Neural cell (in vitro differentiated cells): ENCODE data around the gene PTPRD.

Experiments
- CTCF ChIP-seq: fragments of 450-650 bp; IDR thresholded peaks from 2 replicates; pipeline ENCODE4 v1.5.1; 2014; ENCODE audit warnings: antibody characterized with exemption, mild to moderate bottlenecking, moderate library complexity; ENCODE audit not compliant: poor library complexity, severe bottlenecking
- EZH2 ChIP-seq: fragments of 200-600, 300-800 bp; shearing (Covaris generic), sonication (generic); IDR thresholded peaks from 2 replicates; pipeline ENCODE4 v1.6.1; 2014; ENCODE audit warnings: antibody characterized with exemption, low read length, borderline replicate concordance, mild to moderate bottlenecking; ENCODE audit not compliant: insufficient read depth, poor library complexity, severe bottlenecking
- POLR2AphosphoS5 ChIP-seq: IDR thresholded peaks from 2 replicates; pipeline ENCODE4 v1.6.1; 2012
- REST ChIP-seq: IDR thresholded peaks from 2 replicates; pipeline ENCODE4 v1.6.1; 2012; ENCODE audit warnings: borderline replicate concordance
- SMC3 ChIP-seq: fragments of 450-650 bp; conservative IDR thresholded peaks from 2 replicates; pipeline ENCODE4 v1.6.1; 2014; ENCODE audit warnings: antibody characterized with exemption, mild to moderate bottlenecking, moderate library complexity; ENCODE audit not compliant: poor library complexity

- TF ChIP-seq CTCF (no peak), EZH2 (no peak), REST (no peak), SMC3 (no peak), POLR2AphosphoS5 (no peak)
Observed at GRCh38 chr9:9170439-9171134, 1442.2 kb downstream of the PTPRD start.
